Stimulated activated CD8-positive, alpha-beta memory T cell treated with anti-CD3 and anti-CD28 coated beads, Interleukin-2, amount 100 ng/mL, for 1 hour (primary cell): ENCODE results near the gene PLOD2.

Experiments used
- DNase-seq, 2 donors: peaks; one replicate each; pipeline ENCODE4 v3.0.0-alpha.2; 2020; ENCODE audit warnings: low read depth in 2 of 2

Gene PLOD2

GRCh38 chr3:146166415-146166821, 5.4 kb upstream of the PLOD2 start:
- DNase-seq = no peak

DNA sequence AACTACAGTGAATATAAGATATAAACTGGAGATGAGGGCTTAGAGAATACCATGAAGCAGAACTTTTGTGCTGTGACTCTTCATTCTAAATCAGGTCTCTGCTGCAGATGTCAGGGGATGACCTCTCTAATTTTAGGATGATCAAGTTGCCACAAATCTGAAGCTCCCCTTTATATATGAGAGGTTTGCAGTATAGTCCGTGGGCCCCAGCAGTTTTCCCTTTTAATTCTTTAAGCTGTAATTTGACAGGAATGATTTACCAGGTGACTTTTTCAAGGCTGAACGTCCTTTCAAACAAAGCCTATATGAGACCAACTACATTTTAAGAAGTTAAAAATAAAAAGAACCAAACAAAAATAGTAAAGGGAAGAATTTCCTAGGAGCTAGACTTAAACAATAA, 4.9 kb upstream of the PLOD2 start:
- DNase-seq = no peak

DNA sequence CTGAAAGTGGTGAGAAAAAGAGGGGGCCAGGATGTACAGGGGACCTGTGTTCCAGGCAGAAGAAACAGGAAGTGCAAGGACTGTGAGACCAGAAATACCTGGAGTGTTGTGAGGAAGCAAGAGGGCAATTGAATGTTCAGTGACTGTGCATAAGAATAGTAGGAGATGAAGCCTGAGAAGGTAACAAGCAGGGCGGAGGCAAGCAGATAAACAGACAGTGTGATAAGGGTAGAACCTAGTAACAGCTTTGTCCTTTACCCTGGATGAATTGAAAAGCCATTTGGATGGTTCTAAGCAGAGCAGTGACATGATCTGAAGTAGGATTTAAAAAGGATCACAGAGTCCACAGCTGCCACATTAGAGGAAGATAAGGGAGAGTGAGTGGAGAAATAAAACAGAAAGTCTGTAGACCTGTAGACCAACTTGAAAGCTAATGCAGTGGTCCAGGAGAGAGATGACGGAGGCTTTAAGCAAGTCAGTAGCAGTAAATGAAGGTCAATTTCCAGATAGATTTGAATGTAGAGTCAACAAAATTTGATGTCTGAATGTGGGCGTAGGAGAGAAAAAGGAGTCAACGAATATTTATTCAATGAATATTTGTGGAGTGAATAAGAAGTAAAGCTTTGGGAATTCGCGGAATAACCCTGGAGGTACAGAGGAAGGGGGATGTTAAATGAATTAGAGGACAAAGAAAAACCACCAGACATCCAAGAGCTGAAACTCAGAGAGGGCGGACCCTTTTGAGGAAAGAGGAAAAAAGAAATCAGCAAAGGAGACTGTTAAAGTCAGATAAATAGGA, 4.2 kb upstream of the PLOD2 start:
- no peak for DNase-seq

- no peak for DNase-seq
These were observed 3.5 kb upstream of the PLOD2 start for GRCh38 chr3:146164506-146164905.

DNA sequence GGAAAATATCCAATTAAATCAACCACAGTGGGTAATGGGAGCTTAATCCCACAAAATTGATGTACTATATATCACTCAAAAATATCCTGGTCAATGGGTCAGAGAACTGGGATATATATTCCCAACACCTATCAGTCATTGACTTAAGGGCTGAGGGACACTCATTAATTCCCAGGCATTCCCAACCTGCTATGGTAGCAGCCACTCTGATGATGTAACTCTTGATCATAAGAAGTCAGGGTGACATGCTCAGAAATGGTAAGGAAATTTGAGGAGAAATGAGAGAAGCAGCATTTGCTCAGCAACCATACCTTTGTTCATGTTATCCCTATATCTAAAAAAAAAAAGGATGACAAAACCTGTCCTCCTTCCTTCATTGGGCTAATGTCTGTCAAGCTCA, 3.1 kb upstream of the PLOD2 start:
- DNase-seq = no peak

GRCh38 chr3:146163584-146163983, 2.6 kb upstream of the PLOD2 start:
- no peak for DNase-seq

DNA sequence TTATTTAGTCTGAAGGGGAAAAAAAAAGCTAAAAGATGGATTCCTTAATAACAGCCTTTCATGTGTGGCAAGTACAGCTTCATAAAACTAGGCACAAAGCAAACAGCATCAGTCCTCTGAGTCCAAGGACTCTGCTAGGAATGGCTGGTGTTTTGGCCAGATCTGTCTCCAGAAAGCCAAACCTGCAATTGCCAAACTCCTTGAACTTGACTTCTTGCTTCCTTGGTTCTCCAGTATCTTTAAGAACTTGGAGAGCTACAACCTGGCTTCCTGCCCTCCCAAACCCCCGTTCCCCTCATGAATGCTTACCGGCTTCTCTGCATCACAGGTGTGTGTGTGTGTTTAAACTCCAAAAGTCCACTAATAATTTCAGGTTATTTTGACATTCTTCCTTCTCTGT, 1.6 kb upstream of the PLOD2 start:
- no peak for DNase-seq

DNA sequence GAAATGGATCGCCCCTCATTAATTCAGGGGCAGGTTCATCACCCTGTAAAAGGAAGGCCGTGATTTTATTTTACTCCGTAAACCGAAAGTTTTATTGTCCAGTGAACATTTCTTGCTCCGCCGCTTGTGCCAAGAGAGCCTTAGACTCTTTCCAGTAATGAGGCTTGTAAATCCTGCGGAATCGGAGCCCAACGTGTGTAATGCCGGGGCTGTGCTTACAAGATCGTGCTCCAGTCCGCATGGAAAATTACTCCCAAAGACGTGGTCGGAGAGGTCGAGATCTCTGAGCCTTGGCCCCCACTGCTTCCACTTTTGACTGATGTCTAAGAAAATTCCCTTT, 649 bp upstream of the PLOD2 start:
- DNase-seq = no peak

DNA sequence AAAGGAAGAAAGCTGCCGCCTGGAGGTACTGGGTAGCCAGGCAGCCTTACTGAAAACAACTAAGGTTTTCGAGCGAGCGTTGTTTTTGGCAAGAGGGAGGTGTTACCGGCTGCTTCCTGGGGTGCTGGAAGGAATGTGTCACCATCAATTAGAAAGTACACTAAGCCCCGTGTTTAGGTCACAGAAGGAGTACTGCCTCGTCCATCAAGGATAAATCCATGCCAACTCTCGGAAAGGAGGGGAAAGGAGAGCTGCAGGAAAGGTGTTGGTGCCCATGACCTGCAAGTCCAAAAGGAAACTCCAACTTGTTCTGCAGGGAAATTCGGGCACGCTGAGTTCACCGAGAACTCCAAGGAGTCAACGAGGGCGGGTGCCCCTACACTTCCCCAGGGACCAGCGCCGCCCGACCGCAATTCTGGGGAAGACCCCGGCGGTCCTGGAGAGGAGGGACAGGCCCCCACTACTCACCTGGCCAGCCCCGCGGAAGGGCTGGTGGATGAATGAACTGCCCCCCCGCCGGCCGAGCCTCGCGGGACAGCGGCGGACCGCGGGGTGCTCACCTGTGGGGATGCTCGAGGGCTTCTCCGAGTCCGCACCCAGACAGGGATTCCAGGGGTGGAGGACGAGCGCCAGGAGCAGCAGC, 542 bp downstream of the PLOD2 start:
- DNase-seq = no peak

DNA sequence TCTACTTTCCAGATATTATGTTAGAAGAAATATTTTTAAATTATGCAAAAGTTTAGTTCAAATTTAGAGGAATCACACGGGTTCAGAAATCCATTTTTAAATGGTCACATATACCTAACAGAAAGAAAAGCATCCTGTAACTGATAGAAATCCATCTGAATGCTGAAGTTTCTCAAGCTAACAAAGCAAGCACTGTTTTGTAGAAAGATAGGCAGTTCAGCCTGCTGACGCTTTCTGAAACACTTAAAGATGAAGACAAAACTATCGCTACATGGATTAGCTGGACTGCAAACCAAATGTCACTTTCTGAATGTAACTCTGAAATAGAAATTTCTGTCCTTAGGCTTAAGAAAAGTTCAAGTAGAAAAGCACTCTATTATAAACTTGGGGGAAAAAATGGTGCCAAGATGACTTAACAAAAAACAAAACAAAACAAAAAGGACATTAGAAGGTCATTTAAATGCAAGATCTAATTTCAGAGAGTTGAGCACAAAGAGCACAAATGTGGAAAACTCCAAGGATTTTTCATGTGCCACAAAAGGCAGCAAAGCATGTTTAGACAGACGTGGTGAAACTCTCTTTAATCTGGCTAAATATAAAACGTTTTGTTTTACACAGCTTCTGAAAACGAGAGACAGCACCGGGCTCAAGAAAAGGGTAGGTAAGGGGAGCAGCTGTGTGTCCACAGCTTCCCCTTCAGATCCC, 1.2 kb downstream of the PLOD2 start:
- no peak for DNase-seq

DNA sequence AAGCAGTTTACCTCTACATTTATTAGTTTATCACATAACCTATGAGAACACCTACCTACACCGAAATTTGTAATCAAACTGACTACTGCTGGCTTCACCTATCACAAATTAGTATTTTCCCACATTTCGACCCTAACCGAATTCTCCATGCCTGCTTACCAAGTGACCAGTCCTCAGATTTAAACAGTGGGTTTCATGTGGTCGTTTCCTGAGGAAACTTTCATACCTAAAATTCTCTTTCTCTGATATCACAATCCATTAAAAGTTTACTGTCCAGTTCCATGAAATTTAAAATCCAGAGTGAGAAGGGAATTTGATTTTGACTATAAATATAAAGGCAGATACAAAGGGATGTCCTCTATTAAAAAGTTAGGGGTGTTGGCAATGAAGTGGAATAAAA, 1.9 kb downstream of the PLOD2 start:
- DNase-seq = no peak

DNA sequence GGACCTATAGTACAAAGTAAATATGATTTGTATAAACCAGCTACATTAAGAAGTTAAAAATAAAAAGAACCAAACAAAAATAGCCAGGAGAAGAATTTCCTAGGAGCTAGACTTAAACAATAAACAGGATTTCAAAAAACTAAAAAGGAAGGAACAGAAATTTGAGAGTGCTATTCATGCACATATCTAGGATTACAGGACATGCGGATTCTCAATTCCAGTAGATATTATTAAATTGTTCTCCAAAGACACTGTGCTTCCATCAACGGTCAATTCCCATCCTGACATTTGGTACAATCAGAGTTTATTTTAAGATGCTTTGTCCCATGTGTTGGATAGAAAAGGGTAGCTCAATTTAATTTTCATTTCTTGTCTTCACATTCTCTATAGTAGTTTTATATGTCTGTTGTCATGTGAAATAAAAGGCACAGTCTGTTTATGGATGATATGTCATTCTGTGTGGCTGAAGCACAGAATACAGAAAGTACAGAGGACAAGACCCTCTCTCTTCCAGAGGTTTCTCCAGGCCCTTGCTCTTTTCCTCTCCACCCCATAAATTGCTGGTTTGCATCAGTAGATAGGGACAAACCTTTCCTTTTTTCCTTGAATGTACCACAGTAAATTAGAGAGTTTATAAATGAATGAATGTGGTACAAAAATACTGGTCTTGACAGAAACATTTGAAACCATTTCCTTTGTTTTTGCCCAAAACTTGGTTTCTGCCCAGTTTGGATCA, 3.5 kb downstream of the PLOD2 start:
- no peak for DNase-seq

GRCh38 chr3:146156666-146157314, 4.2 kb downstream of the PLOD2 start:
- no peak for DNase-seq

DNA sequence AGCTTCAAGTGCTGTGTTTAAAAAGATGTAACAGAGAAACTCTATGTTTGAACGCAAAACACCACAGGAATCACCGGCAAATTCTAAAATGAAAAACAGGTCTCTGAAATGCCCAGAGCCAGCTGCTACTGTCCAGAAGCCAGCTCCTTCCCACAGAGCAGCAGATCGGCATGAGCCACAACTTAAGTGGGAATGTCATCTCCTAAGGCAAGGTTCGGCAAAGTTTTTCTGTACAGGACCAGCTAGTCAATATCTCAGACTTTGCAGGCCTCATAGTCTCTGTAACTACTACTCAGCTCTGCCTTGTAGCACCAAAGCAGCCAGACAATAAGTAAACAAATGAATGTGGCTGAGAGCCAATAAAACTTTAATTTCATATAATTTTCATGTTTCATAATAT, 4.9 kb downstream of the PLOD2 start:
- no peak for DNase-seq

GRCh38 chr3:146154995-146155394, 6.0 kb downstream of the PLOD2 start:
- DNase-seq = no peak

DNA sequence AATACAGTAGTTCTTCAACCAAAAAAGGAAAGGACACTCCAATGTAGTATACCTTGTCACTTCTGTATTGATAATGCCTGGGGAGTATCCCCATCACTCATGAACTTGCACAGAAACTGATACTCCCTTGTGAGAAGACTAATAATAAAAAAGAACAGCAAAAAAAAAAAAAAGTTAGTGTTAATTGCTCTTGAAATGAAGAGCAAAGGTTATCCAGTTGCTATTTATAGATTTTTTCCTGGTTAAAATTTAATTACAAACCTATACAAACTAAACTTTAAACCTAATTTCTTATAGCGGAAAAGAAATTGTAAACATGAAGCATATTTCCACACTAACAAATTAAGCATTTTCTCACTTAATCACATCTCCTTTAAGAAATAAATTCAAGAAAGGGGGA, 6.7 kb downstream of the PLOD2 start:
- DNase-seq = no peak

GRCh38 chr3:146153429-146153828, 7.6 kb downstream of the PLOD2 start:
- no peak for DNase-seq

DNA sequence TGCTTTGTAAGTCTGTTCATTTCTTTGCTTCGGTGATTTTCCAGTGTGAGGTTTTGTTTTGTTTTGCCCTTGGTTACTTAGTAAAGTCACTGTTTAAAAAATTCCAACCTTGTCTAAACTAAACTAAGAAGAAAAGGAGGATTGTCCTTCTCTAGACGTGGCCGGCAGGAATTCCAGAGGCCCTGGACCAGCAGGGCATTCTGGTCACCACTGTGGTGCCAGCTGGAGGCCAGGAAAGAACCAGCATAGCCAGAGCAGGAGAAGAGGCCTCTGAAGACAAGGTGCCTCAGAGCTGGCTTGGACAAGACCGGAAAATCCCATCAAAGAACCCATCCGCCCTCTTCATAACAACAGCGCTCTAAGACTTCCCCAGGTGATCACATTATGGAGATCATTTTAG, 8.2 kb downstream of the PLOD2 start:
- no peak for DNase-seq

GRCh38 chr3:146148468-146148931, 12.5 kb downstream of the PLOD2 start:
- no peak for DNase-seq

GRCh38 chr3:146145642-146146041, 15.3 kb downstream of the PLOD2 start:
- DNase-seq = no peak

DNA sequence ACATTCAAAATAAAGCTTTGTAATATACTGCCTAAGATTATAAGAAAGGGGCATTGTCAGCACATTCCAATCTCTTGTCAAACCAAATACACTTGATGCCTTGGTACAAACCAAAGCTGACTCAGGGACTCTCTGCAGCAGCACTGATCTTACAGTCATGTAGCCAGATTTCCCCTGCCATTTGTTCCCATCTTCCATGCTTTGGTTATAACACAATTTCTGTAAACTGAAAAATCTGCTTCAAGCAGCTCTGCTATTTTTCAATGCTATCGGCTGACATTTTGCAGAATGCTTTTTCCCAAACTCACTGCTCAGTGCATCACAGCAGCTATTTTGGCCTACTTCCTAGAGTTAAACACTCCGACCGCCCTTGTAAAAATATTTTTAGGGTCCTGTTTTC, 18.2 kb downstream of the PLOD2 start:
- no peak for DNase-seq

DNA sequence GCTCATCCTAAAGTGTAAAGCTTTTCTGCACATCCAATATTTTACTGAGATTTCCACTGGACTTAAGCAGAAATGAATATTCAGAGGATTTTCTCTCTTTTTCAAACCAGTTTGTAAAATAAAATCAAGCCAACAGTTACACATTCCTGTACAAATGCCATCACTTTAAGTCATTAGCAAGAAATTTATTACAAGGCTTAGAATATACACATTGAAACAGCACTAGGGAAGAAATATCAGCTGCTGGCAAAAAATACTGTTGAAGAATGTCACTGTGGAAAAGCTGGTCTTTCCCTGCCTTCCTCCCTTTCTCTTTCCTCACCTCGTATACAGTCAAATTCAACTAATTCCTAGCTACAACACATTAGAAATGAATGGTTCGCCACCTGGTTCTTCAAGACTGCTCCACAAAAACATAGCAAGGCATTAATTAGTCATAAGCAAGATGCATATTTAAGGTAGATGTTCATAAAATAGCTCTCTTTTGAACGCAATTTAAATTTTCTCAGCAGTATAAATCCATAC, 21.3 kb downstream of the PLOD2 start:
- no peak for DNase-seq
